Activated T-helper 2 cell treated with anti-CD3 and anti-CD28 coated beads, Interferon-gamma antibody, Interleukin-2, Interleukin-4, amounts not matched to agents 10 μg/mL and 5 μg/mL and 100 μg/mL, durations not matched to agents 14 hours and 24 hours and 36 hours (primary cell): ENCODE data around the gene TPR. TPM values are rescaled to one million over a fixed set of nuclear protein-coding genes. Genes with fewer than 3 reads are reported as not detected.
A peak's percentile ranks its signal among the peaks of the same experiment; 100 is the strongest.
"Not testable (repeated sequence)": the region's sequence is repeated elsewhere in the genome, so short reads cannot be mapped to it uniquely, and the experiment has no call there.

Source experiments
- DNase-seq: peaks from one replicate; pipeline ENCODE4 v3.0.0; 2021; ENCODE audit warnings: low spot score
- H3K27ac Mint-ChIP-seq: one replicate; pipeline ENCODE4 v1.8.0; 2021; ENCODE audit warnings: mixed read lengths
- H3K27me3 Mint-ChIP-seq: one replicate; pipeline ENCODE4 v1.8.0; 2021; ENCODE audit warnings: low read depth, mixed read lengths
- H3K36me3 Mint-ChIP-seq: one replicate; pipeline ENCODE4 v1.8.0; 2021; ENCODE audit warnings: low read depth, mixed read lengths
- H3K4me1 Mint-ChIP-seq: one replicate; pipeline ENCODE4 v1.8.0; 2021; ENCODE audit warnings: low read depth, mixed read lengths
- H3K4me3 Mint-ChIP-seq: one replicate; pipeline ENCODE4 v1.8.0; 2021; ENCODE audit warnings: low read depth, mild to moderate bottlenecking, moderate library complexity, mixed read lengths
- H3K9me3 Mint-ChIP-seq: one replicate; pipeline ENCODE4 v1.8.0; 2021; ENCODE audit warnings: mixed read lengths
- intact Hi-C: fragments of 100-400 bp; cut with micrococcal nuclease; formaldehyde crosslinking; loops from one replicate; pipeline ENCODE4 v1.15.1; 2023
- total RNA-seq: library from RNA; stranded (reverse); gene quantifications from 2 replicates; pipeline ENCODE4 v1.2.3, GENCODE V29; 2022

The TPR gene
- total RNA-seq, 1 donor from 2014 or later: 160 TPM

DNA sequence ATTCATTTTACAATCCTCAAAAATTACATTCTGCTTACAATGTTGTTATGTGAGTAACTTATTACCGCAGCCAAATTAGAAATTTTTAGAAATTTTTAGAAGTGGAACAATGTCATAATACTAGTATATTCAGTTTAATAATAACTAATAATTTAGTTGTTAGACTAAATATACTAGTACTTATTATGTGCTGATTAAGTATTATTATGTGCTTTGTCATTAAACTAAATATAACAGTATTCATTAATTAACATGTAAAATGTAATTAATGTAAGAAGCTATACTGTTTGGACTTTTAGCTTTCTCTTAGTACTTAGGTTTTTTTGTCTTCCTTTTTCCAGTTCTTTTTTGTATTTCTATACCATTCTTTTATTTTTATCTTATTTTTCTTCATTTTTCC, 15.9 kb upstream of the TPR start:
- no peak overlapping the region for H3K4me3 Mint-ChIP-seq
- H3K27ac Mint-ChIP-seq: no peak overlapping the region
- peaks cover 33% of the 10 kb centered on the region for H3K36me3 Mint-ChIP-seq
- peaks cover 5% of the 10 kb centered on the region for H3K4me1 Mint-ChIP-seq
- intact Hi-C loops: no loop called here
- no peaks in the 10 kb centered on the region for H3K27me3 Mint-ChIP-seq
- no peaks in the 10 kb centered on the region for H3K9me3 Mint-ChIP-seq
- DNase-seq: no peak

- H3K4me1 Mint-ChIP-seq: peaks cover 4% of the 10 kb centered on the region
- no peaks in the 10 kb centered on the region for H3K9me3 Mint-ChIP-seq
- no peak overlapping the region for H3K27ac Mint-ChIP-seq
- H3K36me3 Mint-ChIP-seq: peaks cover 38% of the 10 kb centered on the region
- H3K4me3 Mint-ChIP-seq: no peak overlapping the region
- no peaks in the 10 kb centered on the region for H3K27me3 Mint-ChIP-seq
- no peak for DNase-seq
- intact Hi-C loops: no loop called here
Measured at GRCh38 chr1:186386725-186387383, 11.8 kb upstream of the TPR start.

DNA sequence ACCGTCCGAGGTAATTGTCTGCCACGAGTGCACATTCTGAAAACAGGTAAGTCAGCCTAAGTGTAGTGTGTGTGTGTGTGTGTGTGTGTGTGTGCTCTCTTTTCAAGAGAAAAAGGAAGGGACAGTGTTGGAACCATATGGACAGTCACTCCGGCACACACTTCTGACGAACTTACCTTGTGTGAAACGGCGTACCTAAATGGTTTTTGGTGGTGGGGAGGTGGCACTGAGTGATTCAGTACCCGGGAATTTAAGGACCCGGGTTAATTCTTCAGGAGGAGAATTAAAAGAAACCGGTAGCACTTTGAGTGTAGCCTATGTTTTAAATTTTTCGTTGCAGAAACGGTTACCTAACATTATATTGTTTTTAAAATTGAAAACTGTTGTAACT, 871 bp upstream of the TPR start:
- peak overlapping the region; percentile 97 for H3K27ac Mint-ChIP-seq
- no peak for DNase-seq
- intact Hi-C loops: loop anchor here (1.0 to 10.0 kb wide), 6 partner anchors 29 to 1621 kb away; partner anchors contain the start of genes EDEM3 and SWT1
- H3K27me3 Mint-ChIP-seq: no peaks in the 10 kb centered on the region
- peaks cover 26% of the 10 kb centered on the region for H3K4me1 Mint-ChIP-seq
- H3K9me3 Mint-ChIP-seq: no peaks in the 10 kb centered on the region
- H3K36me3 Mint-ChIP-seq: peaks cover 36% of the 10 kb centered on the region
- peak overlapping the region; percentile 96 for H3K4me3 Mint-ChIP-seq

DNA sequence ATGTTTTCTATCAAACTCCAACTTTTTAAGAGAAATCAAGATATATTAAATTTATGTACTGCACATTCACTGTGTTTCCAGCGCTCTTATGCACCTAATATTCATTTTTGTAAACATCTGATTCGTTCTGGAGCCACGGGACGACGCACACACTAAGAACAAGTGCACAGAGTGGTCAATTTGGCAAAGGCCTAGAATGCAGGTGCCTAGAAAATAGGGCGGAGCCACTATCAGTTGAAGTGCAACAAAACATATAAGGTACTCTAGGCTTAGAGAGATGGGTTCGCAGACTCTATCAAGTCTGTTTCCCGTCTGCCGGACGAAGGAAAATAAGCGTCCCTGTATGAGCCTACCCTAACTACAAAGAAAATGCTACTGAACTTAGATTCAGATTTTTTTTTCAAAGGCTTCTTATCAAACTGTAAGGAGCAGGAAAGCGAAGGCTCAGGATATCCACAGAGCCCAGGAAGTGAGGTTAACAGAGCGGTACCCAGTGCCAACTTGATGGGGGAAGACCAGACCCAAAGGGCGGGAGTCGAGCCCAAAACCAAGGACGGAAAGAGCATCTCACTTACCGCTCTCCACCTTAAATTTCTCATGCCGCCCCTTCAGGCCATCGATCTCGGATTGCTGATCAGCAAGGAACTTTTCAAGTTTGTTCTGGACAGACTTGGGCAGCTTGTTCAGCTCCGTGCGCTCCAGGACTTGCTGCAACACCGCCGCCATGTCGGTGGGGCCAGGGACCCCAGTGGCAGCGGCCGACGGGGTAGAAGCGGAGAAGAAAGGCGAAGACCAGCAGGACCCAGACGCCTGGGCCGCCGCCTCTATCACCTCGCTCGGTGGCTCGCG, 526 bp downstream of the TPR start:
- DNase-seq: peak; percentile 32
- Mint-ChIP-seq H3K27me3 (no peaks in the 10 kb centered on the region), H3K9me3 (no peaks in the 10 kb centered on the region), H3K36me3 (peaks cover 39% of the 10 kb centered on the region), H3K4me3 (peak overlapping the region; percentile 96), H3K27ac (peak overlapping the region; percentile 97), H3K4me1 (peaks cover 31% of the 10 kb centered on the region)
- intact Hi-C loops: loop anchor here (1.0 to 10.0 kb wide), 7 partner anchors 30 to 1620 kb away; partner anchors contain the start of genes EDEM3 and SWT1

- peaks cover 81% of the 10 kb centered on the region for H3K36me3 Mint-ChIP-seq
- intact Hi-C loops, H3K4me3 Mint-ChIP-seq, H3K9me3 Mint-ChIP-seq, H3K27me3 Mint-ChIP-seq, H3K27ac Mint-ChIP-seq, DNase-seq, H3K4me1 Mint-ChIP-seq: not testable (repeated sequence)
Measured at GRCh38 chr1:186347837-186348691, 27.0 kb downstream of the TPR start.

GRCh38 chr1:186340772-186341171, 34.3 kb downstream of the TPR start:
- intact Hi-C loops: no loop called here
- Mint-ChIP-seq H3K27ac (no peak overlapping the region), H3K4me1 (peaks cover 1% of the 10 kb centered on the region), H3K9me3 (no peaks in the 10 kb centered on the region), H3K36me3 (peaks cover 68% of the 10 kb centered on the region), H3K27me3 (no peaks in the 10 kb centered on the region), H3K4me3 (no peak overlapping the region)
- no peak for DNase-seq

- no peak overlapping the region for H3K4me3 Mint-ChIP-seq
- peaks cover 66% of the 10 kb centered on the region for H3K36me3 Mint-ChIP-seq
- H3K4me1 Mint-ChIP-seq: peaks cover 1% of the 10 kb centered on the region
- intact Hi-C loops: no loop called here
- no peaks in the 10 kb centered on the region for H3K9me3 Mint-ChIP-seq
- no peak for DNase-seq
- no peaks in the 10 kb centered on the region for H3K27me3 Mint-ChIP-seq
- no peak overlapping the region for H3K27ac Mint-ChIP-seq
Measured at GRCh38 chr1:186337554-186337953, 37.5 kb downstream of the TPR start.

- H3K36me3 Mint-ChIP-seq: peaks cover 63% of the 10 kb centered on the region
- intact Hi-C loops: loop anchor here (5.0 kb wide), 1 partner anchor 42 kb away; no protein-coding TSS in a partner anchor
Measured at GRCh38 chr1:186330758-186331157, 44.3 kb downstream of the TPR start.

DNA sequence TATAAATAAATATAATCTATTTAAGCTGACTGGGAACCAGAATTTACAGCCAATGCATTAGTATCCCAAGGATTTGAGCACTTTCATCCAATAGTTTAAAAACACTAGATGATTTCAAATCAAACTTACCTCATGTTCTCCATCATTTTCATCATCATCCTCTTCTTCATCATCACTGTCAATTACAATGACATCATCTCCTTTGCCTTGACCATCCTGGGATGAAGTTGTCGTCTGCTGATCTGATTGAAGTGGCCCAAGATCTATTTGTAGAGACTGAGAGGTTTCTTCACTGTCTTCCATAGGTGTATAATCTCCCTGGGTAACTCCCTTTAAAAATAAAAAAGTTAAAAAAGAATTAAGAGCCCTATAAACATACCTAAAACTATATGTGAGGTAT, 47.7 kb downstream of the TPR start:
- intact Hi-C loops: no loop called here
- no peak overlapping the region for H3K4me3 Mint-ChIP-seq

More at GRCh38 chr1:186330758-186331157, 44.3 kb downstream of the TPR start:
- no peaks in the 10 kb centered on the region for H3K27me3 Mint-ChIP-seq
- no peaks in the 10 kb centered on the region for H3K9me3 Mint-ChIP-seq
- no peak overlapping the region for H3K27ac Mint-ChIP-seq
- no peak for DNase-seq
- H3K4me3 Mint-ChIP-seq: no peak overlapping the region
- H3K4me1 Mint-ChIP-seq: peaks cover 9% of the 10 kb centered on the region

DNA sequence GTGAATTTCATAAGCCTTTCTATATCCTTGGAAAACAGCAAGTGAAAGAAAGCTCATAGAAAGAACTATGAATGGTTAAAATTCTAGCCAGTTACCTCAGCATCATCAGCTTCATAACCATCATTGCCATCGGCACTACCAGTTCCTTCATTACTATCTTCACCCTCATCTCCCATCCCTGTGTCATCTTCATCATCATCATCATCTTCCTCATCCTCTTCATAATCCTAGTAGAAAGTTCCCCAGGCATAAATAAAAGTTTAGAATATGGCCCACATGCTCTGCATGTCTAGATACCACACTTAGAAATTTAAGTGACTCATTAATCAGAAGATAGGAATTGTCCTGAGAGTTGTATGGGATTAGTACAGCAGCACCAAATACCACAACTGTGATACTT, 49.0 kb downstream of the TPR start:
- H3K9me3 Mint-ChIP-seq: no peaks in the 10 kb centered on the region
- no peak overlapping the region for H3K4me3 Mint-ChIP-seq
- no peaks in the 10 kb centered on the region for H3K27me3 Mint-ChIP-seq
- H3K4me1 Mint-ChIP-seq: peaks cover 21% of the 10 kb centered on the region
- DNase-seq: no peak
- intact Hi-C loops: no loop called here
- peaks cover 68% of the 10 kb centered on the region for H3K36me3 Mint-ChIP-seq
- no peak overlapping the region for H3K27ac Mint-ChIP-seq

More for the DNA sequence above, 47.7 kb downstream of the TPR start:
- Mint-ChIP-seq H3K4me1 (peaks cover 14% of the 10 kb centered on the region), H3K36me3 (peaks cover 62% of the 10 kb centered on the region), H3K27me3 (no peaks in the 10 kb centered on the region), H3K9me3 (no peaks in the 10 kb centered on the region), H3K27ac (no peak overlapping the region)
- DNase-seq: no peak

GRCh38 chr1:186325239-186325638, 49.8 kb downstream of the TPR start:
- no peak for DNase-seq
- intact Hi-C loops: loop anchor here (2.0 kb wide), 1 partner anchor 16 kb away; no protein-coding TSS in a partner anchor
- peaks cover 23% of the 10 kb centered on the region for H3K4me1 Mint-ChIP-seq

DNA sequence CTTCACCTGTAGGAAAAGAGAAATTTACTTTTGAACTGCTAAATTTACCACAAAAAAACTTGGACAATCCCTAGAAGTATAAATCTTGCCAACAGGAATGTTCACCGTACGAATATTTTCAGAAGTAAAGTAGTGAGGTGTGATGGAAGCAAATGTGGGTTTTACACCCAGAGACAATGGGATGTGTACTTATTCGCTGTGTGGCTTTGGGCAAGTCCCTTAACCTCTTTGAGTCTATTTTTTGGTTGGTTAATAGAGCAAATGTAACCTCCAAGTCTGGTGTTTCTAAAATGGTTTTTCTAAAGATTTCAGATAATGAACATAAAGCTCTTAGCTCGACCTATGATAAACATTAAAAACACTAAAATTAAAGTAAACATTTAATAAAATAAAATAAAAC, 51.2 kb downstream of the TPR start:
- peaks cover 23% of the 10 kb centered on the region for H3K4me1 Mint-ChIP-seq
- no peaks in the 10 kb centered on the region for H3K27me3 Mint-ChIP-seq
- intact Hi-C loops: loop anchor here (2.0 to 5.0 kb wide), 2 partner anchors 15 to 38 kb away; no protein-coding TSS in a partner anchor
- H3K36me3 Mint-ChIP-seq: peaks cover 75% of the 10 kb centered on the region
- H3K27ac Mint-ChIP-seq: no peak overlapping the region
- H3K4me3 Mint-ChIP-seq: no peak overlapping the region
- DNase-seq: no peak
- H3K9me3 Mint-ChIP-seq: no peaks in the 10 kb centered on the region

More at GRCh38 chr1:186325239-186325638, 49.8 kb downstream of the TPR start:
- H3K4me3 Mint-ChIP-seq: no peak overlapping the region
- H3K36me3 Mint-ChIP-seq: peaks cover 69% of the 10 kb centered on the region
- no peaks in the 10 kb centered on the region for H3K27me3 Mint-ChIP-seq
- no peaks in the 10 kb centered on the region for H3K9me3 Mint-ChIP-seq
- no peak overlapping the region for H3K27ac Mint-ChIP-seq
